DMS79 treated with DMSO at 0.1 percent for 48 hours (cell line): ENCODE measurements around the gene AURKA.
A peak's percentile ranks its signal among the peaks of the same experiment; 100 is the strongest.
"Not testable (repeated sequence)": the region's sequence is repeated elsewhere in the genome, so short reads cannot be mapped to it uniquely, and the experiment has no call there.

Source experiments
- DNase-seq: peaks from one replicate; lab custom pipeline; 2025; lab: John Stamatoyannopoulos, UW

Gene AURKA

DNA sequence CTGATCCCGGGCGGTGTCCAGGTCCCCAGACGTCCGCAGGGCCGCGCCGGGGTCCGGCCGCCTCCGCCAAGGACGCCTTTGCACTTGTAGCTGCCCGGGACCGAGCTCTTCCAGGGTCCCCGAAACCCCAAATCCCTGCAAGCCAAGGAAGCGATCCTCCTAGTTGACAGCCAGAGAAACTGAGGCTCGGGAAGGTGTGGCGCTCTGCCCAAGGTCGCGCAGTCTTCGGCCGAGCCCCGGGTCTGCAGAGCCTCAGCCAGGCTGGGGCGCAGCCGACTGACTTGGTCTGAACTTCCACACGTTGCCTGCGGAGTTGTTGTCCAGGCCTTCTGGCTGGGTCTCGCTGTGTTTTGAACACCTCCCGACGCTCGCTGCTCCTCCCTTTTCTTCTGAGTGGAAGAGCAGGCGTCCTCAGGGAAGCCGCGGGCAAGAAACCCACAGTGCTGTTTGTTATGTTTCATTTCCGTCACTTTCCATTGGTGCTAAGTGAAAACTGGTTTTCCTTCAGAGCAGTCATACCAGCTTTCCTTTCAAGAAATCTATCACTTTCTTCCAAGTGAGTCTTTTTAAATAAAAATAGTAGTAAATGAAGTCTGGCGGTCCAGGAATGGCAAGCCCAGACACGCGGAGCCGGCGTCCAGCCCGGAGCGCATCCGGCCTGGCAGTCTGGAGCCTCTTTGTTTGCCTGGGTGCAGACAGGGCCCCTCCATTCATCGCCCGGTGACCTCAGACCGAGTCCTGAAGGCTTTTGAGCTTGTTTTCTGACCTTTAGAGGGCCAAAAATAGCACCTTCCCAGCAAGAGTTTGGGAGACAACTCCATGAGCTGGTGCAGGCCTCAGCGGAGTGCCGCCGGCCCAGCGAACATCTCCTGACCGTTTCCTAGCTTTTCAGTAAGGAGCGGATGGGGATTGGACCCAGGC, 32.5 kb downstream of the AURKA start:
- DNase-seq = peak; percentile 79

DNA sequence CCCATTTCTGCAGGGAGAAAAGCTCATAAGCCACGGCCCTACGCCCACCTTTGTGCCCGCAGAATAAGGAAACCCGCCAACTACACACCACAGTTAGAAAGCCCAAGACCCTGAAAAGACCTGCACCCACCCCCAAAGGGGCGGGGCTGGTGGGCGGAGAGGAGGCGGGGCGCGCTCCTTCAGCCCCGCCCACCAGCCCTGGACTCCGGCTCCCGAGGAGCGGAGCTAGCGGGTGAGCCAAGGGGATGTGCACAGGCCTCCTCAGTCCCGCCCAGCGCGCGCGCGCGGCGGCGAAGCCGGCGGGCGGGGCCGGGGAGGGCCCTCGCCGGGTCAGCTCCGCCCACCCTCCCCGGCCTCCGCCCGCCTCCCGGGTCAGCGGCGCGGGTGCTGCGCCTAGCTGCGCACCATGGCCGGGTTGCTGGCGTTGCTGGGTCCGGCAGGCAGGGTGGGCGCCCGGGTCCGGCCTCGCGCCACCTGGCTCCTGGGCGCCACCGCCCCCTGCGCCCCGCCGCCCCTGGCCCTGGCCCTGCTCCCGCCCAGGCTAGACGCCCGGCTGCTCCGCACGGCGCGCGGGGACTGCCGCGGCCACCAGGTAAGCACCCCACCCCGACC, 33.3 kb downstream of the AURKA start, which contains the start of gene FAM210B:
Gene FAM210B (plus strand): TSS at position 375 of the 612 bp plus-strand sequence. CDS start 32 bp downstream, at position 407.
- peak; percentile 68 for DNase-seq

DNA sequence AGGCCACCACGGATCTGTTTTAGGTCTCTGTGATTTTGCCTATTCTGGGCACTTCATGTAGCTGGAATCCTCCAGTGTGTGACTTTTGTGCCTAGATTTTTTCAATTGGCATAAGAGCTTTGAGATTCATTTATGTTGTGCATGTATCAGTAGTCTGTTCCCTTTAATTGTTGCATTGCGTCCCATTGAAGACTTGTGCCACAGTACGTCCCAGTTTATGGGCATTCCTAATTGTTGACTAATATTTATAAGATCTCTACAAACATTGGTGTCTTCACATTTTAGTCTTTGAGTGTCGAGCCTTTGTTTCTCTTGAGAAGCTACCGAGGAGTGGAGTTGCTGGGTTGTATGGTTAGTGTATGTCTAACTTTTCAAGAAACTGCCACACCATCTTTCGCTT, 33.9 kb downstream of the AURKA start:
- no peak for DNase-seq

GRCh38 chr20:56353356-56353755, 38.7 kb downstream of the AURKA start:
- no peak for DNase-seq

DNA sequence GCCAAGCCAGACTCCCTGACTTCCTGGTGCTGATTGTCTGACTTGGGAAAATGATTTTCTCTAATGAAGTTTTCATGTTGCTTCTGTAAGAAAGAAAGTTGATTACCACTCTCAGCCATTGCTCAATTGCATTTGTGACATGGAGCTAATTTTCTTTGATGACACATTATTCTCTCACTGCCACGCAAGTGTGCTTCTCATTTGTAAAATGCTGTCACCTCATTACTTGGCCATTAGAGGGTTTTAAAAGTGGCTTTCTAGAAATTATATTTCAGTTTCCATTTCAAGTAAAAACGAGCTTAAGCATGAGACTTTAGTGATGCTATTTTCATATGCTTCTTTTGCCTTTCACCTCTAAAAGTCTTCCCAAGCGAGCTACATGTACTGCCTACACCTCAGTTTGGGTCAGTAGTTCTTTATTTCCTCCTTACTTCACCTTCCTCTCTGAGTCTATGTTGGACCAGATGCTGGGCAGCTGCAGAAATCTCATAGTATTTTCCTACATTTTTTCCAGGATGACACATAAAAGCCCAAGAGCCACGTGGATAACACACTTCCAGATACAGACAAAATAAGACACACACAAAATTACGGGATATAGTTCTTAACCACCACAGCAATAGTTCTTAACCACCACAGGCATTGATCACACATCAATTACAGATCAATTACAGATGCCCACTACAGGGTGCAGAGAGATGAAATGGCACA, 39.5 kb downstream of the AURKA start:
- DNase-seq = no peak

DNA sequence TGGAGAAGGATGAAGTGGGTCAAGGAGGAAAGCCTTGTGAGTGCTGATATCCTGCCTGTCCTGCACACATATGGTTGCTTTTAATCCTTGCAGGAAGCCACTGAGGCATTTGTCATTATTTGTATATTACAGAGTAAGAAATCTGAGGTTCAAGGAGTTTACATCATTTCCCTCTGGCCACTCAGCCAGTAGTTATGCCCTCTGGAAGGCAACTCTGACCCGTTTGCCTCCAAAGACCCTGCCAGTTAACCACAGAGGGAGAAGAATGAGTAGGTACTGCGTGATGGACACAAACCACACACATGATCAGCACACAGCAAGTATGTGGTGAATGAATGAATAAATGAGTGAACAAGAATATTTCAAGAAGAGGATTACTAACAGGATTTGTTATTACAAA, 41.2 kb downstream of the AURKA start:
- no peak for DNase-seq

- DNase-seq = no peak
Measured at GRCh38 chr20:56348746-56349145, 43.3 kb downstream of the AURKA start.

DNA sequence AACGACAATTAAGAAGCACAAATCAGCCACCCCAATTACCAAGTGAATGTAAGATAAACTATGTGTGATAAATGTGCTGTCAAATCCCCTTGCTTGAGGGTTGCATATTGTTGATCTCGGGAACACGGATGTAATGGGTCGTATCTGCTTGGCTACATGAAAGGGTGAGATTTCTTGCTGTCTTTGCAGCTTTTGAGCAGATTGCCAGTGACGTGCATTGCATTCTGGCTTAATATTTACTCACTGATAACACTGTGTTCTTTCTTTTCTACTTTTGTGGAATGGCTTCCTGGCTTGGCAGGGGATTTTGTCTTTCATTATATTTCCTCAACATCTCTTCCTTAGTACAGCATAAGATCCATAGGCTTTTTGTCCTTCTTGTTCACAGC, 43.7 kb downstream of the AURKA start:
- no peak for DNase-seq

DNA sequence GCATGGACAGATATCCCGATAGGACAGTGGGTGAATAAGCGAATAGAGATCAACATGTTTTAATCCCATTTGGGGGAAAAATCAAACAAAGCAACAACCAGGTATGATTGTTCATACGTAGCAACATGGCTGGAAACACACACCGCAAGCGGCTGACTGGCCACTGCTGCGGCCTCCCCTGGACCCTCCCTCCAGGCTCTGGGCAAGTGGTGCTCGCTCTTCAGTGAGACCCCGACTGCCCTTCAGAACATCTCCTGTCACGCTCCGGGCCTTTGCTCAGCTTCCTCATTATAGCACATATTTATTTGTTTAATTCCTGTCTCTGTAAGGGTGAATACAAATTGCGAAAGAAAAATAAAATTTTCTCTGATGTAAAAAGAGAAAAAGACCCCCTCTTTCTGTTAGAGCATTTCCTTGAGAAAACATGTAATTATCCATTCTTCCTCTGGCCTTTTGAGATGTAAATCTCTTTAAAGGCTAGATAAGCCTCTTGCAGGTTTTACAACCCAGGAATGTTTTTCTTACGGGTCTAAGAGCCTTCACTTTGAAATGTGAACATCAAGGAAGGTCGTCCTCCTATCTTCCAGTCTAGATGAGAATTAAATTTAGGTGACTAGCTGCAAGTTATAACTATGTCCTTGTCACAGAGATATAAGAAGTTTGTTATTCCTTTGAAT, 44.2 kb downstream of the AURKA start:
- no peak for DNase-seq

DNA sequence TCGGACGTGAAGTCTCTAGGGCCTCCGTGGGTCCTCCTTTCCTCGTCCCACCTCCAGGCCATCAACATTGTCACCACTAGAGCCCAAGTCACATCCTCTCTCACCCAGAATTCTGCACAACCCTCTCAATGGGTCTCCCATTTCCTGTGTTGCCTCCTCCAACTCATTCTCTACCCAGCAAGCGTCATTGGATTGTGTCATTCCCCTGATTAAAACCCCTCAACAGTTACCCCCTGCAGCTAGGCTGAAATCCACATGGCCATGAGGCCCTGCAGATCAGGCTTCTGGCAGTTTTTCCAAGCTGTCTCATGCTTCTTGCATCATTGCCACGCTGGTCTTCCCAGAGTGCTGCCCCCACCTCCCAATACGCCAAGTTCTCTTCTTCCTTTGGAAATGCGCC, 46.1 kb downstream of the AURKA start:
- DNase-seq = no peak

DNA sequence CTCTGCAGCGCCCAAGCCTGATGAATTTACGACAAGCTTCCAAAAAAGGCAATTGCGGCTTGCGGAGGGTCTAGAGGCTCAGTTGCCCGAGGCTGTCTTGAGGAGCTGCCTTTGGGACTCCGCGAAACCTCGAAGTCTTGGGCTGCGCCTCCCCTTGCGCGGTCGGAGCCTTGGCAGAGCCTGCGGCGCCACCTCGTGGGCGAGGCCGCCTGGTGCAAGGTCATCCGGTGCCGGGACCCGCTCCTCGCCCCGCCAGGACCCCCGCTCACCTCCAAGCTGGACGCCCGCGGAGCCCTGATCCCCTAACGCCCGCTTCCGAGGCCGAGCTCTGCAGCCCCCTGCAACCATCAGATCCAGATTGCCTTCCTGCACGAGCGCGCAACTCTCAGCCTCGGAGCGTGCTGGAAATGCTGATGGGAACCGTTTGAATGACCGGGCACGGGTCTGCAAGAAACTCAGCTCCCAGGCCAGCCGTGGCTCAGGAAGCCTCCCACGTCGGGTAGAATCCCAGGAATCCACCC, 48.1 kb downstream of the AURKA start:
- no peak for DNase-seq

GRCh38 chr20:56342783-56343182, 49.2 kb downstream of the AURKA start:
- no peak for DNase-seq

DNA sequence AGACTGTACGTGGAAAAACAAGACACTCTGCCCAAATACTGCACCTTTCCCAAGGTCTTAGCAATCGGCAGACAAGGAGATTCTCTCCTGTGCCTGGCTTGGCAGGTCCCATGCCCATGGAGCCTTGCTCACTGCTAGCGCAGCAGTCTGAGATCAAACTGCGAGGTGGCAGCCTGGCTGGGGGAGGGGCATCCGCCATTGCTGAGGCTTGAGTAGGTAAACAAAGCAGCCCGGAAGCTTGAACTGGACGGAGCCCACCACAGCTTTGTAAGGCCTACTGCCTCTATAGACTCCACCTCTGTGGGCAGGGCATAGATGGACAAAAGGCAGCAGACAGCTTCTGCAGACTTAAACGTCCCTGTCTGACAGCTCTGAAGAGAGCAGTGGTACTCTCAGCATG, 55.3 kb downstream of the AURKA start:
- DNase-seq = not testable (repeated sequence)

DNA sequence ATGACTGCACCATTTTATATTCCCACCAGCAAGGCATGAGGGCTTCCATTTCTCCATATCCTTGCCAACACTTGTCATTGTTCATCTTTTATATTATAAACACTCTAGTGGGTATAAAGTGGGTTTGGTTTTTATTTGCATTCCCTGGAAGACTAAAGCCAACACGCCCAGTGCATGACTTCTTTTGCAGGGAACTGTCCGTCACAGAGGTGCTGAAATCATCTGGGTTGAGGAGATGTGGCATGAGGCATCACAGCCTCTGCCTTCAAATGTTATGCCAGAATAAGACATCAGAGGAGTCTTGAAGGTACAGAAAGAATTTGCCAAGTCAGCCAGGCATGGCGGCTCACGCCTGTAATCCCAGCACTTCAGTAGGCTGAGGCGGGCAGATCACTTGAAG, 63.2 kb downstream of the AURKA start:
- no peak for DNase-seq

- no peak for DNase-seq
Measured at GRCh38 chr20:56324806-56325205, 67.2 kb downstream of the AURKA start.

DNA sequence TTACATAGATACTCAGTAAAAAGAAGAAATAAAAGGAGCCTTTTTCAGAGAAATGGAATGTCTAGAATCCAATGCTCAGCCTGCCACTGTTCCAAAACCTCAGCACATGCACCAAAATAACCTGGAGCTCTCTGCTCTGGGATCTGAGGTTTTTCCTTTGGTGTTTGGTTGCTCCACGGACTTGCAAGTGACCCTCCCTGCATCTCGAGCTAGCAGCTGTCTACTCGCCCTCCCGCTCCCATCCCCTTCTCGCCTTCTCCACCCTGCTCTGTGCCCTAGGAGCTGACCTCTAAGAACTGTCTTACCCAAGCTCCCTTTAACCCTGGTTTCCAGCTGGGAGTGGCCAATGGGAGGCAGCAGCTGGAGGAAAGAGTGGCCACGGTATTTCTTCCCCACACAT, 68.4 kb downstream of the AURKA start:
- no peak for DNase-seq

DNA sequence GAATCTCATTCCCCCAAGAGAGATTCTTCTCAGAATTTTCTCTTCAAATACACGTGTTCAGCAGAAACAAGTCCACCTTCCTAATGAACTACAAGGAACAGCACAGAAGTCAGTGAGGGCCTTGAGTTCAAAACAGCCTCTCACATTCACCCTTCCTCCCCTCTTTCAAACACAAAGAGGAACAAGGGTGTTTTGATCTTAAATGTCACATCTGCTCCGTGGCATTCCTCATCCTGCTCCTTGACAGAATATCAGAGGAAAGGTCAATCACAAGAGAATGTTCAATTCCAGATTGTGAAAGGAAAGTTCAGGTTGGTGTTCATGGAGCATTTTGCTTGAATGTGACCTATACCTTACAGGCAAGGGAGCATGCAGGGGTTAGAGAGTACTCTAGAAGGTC, 68.8 kb downstream of the AURKA start:
- DNase-seq = no peak

- DNase-seq = no peak
Measured at GRCh38 chr20:56322681-56323080, 69.3 kb downstream of the AURKA start.
